KOPT-K1 (cell line): ENCODE measurements around the gene KCTD8.

ENCODE experiments used
- H3K27ac ChIP-seq: fragments of 200-600 bp; sonication (generic); 2 replicates; pipeline ENCODE4 v1.5.1; 2016; ENCODE audit warnings: antibody characterized with exemption, mild to moderate bottlenecking, low read depth, low read length; ENCODE audit not compliant: poor library complexity, severe bottlenecking
- H3K36me3 ChIP-seq: fragments of 200-600 bp; sonication (generic); 2 replicates; pipeline ENCODE4 v1.5.1; 2017; ENCODE audit warnings: antibody characterized with exemption, mild to moderate bottlenecking, low read length, moderate library complexity; ENCODE audit not compliant: insufficient read depth
- H3K9me3 ChIP-seq: fragments of 200-600 bp; sonication (generic); 2 replicates; pipeline ENCODE4 v1.5.1; 2017; ENCODE audit warnings: antibody characterized with exemption, low read length, mild to moderate bottlenecking; ENCODE audit not compliant: insufficient read depth, poor library complexity, severe bottlenecking

Gene KCTD8

DNA sequence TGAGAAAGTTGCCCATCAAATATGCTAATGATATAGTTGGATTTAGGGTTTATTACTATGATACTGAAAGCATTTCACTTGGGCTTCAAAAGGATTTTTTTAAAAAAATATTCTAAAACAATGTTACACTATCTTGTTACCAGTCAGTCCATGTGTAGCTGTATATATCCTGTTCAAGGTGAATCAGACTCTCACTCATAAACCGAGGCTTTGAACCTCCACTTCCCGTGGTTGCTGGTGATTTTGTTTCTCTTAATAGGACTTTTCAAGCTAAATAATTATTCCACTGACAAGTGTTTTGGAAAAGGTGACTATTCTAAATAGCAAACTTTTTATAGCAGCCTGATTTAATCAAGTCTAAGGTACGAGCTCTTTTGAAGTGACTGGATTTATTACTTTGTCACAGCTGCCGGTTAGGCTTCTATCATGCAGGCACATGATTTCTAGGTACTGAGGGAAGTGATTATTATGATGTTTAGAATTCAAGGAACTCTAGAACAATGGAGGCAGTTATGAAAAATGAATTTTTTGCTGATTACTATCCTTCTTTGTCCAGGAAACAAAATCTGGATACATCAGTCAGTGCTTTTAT, 287.7 kb downstream of the KCTD8 start:
- H3K9me3 ChIP-seq, result no peaks in the 10 kb centered on the region
- no peaks in the 10 kb centered on the region for H3K36me3 ChIP-seq
- no peak overlapping the region for H3K27ac ChIP-seq

GRCh38 chr4:44159991-44160390, 288.6 kb downstream of the KCTD8 start:
- H3K27ac ChIP-seq, result no peak overlapping the region
- H3K36me3 ChIP-seq, result no peaks in the 10 kb centered on the region
- H3K9me3 ChIP-seq, result no peaks in the 10 kb centered on the region

DNA sequence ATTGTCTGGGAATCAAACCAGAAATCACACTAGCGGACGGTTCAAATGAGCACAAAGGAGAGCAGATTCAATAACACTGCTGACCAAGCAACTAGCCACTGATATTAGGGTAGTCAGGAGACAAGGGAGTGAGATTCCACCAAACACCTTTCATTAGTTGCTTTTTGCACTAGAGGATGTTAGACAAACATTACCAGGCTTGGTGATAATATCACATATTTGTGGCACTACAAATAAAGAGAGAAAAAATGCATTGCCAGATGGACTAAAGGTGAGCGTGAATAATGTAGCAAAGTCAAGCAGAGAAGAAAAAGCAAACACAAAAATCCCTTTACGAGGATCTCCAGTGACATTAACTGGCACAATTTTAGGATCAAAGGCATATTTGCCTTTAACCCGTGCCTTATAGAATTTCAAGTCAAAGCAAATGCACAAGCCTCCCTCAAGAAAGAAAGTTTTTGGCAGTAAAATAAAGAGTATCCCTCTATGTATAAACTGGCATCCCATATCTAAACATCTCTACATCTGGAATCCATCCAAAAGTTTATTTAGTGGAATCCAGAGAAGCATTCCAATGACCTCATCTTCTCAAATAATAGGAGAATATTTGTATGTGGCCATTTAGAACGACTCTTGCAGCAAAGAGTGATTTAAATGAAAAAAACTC, 290.9 kb downstream of the KCTD8 start:
- H3K9me3 ChIP-seq, result no peaks in the 10 kb centered on the region
- no peak overlapping the region for H3K27ac ChIP-seq
- H3K36me3 ChIP-seq, result no peaks in the 10 kb centered on the region

DNA sequence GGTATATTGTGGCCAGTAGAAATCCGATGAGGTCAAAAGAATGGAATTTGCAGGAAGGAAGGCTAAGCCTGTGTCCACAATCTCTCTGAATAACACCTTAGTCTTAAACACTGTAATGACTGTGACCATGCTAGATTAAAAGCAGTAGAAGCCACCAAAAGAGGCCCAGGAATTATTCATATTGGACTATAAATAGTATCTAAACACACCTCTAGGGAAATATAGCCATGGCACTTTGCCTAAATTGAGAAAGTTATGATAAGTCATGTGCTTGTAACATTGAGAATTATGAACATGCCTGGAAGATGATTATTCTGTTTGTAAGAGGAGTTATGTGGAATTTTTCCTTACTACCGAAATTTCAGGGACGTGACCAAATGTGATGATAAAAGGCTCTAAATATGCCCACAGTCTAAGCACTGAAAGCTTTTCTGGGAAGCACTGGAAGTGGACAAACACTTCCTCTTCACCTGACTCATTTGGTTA, 298.5 kb downstream of the KCTD8 start:
- Histone ChIP-seq H3K9me3 (no peaks in the 10 kb centered on the region), H3K27ac (no peak overlapping the region)

DNA sequence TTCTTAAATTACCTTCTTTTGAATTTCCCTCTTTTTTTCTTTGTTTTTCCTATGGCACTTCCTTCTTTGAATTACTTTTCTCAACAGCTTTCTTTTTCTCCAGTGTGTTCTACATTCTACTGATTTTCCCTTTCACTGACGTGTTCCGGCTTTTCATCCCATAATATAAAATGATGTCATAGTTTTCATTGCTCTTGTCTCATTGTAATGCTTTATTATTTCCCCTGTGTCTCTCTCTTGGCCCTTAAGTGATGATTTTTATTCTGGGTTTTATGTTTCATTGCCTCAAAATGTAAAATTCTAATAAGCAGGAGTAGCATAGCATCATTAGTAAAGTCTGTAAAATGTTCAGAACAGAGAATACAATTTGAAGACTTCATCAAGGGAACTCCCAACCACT, 299.3 kb downstream of the KCTD8 start:
- Histone ChIP-seq H3K27ac (no peak overlapping the region), H3K9me3 (no peaks in the 10 kb centered on the region)

More for the DNA sequence above, 298.5 kb downstream of the KCTD8 start:
- H3K36me3 ChIP-seq, result no peaks in the 10 kb centered on the region

GRCh38 chr4:44147571-44148075, 301.0 kb downstream of the KCTD8 start:
- H3K36me3 ChIP-seq, result no peaks in the 10 kb centered on the region
- H3K9me3 ChIP-seq, result no peaks in the 10 kb centered on the region
- H3K27ac ChIP-seq, result no peak overlapping the region

More for the DNA sequence above, 299.3 kb downstream of the KCTD8 start:
- H3K36me3 ChIP-seq, result no peaks in the 10 kb centered on the region

GRCh38 chr4:44146516-44146915, 302.1 kb downstream of the KCTD8 start:
- Histone ChIP-seq H3K36me3 (no peaks in the 10 kb centered on the region), H3K9me3 (no peaks in the 10 kb centered on the region), H3K27ac (no peak overlapping the region)

DNA sequence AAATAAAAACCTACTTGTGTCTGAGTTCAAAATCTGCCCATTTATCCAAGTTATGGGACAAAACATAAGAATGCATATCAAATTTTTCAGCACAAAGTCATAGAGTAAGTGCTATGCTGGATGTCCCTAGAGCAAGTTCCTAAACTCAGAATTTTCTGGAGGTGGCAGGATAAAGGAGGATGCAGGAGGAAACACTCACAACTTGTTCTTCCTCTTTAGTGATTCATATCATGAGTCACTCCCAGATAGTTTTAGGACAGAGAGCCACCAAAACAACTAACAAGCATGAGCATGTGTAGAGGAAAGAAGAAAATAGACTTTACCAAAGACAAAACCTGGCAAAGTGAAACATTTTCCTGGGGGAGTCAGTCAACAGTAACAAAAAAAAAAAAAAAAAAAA, 302.7 kb downstream of the KCTD8 start:
- Histone ChIP-seq H3K9me3 (no peaks in the 10 kb centered on the region), H3K36me3 (no peaks in the 10 kb centered on the region), H3K27ac (no peak overlapping the region)

GRCh38 chr4:44132526-44132925, 316.1 kb downstream of the KCTD8 start:
- Histone ChIP-seq H3K36me3 (no peaks in the 10 kb centered on the region), H3K9me3 (no peaks in the 10 kb centered on the region), H3K27ac (no peak overlapping the region)
